ENCODE results near the gene NCAPH2.
"Not testable (repeated sequence)": the region's sequence is repeated elsewhere in the genome, so short reads cannot be mapped to it uniquely, and the experiment has no call there.

- not testable (repeated sequence) for TF ChIP-seq CTCF, POLR2A (IDR thresholded peaks at IDR 0.05)
Measured at GRCh38 chr22:50541667-50542026, 33.6 kb downstream of the NCAPH2 start.
